Activated naive CD4-positive, alpha-beta T cell treated with anti-CD3 and anti-CD28 coated beads, Interleukin-2, amount 50 U/mL, for 16 hours (primary cell): ENCODE data around the gene IRS2.

Experiments
- DNase-seq: peaks from one replicate; pipeline ENCODE4 v3.0.0-alpha.2; 2020

IRS2 gene

DNA sequence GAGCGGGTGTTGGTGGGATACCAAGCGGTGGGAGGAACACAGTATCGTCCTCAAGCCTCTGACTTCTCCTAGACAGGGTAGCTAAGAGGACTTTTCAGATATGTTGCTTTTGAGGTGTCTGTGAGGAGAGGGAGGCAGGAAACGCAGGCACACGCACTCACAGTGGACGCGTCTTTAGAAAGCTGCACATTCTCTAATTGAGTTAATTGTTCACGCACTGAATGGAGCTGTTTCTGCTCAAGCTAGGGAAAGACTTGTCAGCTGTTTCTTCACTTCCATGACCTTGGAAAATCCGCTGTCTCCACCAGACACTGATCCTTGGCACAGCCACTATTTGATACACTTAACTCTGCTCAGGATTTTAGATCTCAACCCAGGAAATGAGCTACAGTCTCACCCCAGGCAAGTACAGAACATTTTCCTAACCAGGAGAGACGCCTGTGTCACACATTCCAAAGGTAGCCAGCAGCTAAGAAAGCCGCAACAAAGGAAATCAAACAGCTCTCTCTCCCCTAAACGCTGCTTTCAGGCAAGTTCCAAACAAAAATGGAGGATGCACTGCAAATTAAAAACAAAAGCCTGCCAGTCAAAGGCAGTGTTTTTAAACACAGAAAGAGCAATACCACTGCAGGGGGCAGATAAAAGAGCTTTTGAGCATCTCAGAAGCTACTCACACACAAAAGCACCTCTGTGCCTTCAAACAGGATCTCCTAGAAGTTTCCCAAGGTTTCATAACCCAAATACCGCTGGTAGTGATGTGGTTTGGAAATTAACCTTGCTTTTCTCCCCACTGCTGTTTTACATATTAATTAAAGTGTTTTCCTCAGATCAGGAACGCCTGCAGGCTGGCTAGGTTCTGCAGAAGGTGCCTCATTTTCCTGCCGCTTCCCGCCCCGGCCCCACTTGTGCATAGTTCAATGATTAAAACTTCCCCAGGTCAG is 57.3 kb downstream of the IRS2 start:
- no peak for DNase-seq

GRCh38 chr13:109728061-109728460 is 58.3 kb downstream of the IRS2 start:
- no peak for DNase-seq

DNA sequence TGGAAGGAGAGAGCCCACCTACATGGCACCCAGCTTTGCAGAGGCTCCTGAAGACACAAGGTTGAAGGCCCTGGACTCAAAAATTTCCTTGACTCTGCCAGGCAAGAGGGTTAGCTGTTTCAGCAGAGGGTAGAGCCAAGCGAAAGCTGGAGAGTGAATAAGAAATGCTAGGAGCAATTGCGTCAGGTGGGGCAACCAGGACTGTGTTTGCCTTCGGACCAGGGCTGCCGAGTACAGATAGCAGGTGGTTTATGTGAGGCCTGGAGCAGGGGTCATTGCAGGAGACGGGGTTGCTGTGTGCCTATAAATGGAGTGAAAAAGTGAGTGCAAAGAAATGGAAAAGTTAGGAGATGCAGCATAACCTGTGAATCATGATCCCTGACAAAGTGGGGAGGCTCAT is 59.1 kb downstream of the IRS2 start:
- DNase-seq: no peak

DNA sequence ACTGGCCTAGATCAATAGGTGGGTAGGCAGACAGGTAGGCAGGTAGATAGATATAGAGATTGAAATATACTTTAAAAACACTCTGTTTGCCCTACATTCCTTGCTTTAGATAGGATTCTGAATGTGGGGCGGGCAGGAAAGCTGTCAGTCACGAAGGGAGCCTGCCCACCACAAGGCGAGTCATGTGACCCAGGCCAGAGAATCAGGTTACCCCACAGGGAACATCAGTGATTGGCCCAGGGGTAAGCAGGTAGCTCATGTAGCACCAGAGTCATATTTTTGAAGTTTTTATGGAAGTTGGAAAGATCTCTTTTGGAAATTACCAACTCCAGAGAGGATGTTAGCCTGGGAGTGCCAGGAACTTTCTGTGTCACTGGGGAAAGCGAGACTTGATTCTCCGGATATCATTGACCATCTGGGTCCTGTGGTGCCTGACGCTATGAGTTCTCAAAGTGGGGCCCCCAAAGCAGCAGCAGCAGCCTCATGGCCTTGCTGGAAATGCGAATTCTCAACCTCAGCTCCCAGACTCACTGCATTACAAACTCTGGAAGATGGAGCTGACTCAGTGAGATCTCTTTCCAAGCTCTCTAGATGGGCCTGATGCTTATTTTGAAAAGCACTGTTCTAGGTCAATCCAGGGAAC is 60.3 kb downstream of the IRS2 start:
- DNase-seq: no peak

DNA sequence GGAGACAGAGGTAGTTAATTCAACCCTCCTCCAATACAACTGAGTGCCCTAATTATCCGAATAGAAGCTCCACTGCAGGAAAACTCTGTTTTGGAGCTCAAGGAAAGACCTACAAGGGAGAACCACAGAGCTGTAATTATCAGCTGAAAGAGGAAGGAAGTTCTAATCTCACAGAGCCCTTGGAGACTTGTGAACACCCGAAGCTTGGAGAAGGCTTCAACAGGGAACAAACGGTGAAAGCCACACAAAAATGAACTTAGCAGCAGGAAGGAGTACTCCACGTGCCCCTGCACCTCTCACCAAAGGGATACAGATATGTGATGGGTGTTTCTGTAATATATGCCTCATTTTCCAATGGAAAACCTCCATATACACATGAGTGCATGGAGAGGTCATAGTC is 61.1 kb downstream of the IRS2 start:
- no peak for DNase-seq

DNA sequence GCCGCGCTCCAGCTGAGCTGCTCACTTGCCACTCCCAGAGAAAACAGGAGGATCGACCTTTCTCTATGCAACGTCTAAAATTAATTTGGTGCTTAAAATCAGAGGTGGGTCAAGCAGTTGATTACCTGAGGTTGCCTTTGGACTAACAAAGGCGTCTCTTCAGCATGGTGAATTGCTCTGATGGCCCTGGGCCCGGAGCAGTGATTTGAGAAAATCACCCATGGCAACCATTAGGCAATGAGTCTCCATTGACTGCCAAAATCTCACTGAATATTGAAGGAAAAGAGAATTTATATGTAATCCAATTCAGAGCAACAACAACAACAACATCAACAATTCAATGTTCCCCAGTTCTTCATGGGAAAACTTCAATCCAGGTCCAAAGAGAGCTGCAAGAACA is 61.8 kb downstream of the IRS2 start:
- no peak for DNase-seq

GRCh38 chr13:109723046-109723445 is 63.3 kb downstream of the IRS2 start:
- DNase-seq: no peak

- DNase-seq: no peak
Measured at GRCh38 chr13:109722068-109722467, 64.3 kb downstream of the IRS2 start.

DNA sequence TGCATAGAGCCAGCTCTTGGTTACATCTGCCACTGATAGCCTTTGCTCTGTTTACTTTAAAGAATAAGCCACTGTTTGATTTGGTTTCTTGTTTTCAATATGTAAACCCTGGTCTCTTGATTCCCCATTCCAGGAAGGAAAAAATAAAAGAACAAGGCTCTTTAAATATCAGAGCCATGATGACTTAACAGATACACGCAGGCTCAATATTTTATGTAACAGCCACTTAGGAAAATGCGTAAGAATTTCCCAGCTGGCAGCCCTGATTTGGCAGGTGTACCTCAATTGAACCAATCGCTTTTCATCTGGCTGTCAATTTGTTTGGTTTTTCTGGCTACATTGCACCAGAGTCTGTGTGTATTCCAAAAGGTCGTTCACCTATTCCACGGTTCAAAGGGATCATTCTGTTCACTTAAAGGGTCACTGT is 65.6 kb downstream of the IRS2 start:
- no peak for DNase-seq

DNA sequence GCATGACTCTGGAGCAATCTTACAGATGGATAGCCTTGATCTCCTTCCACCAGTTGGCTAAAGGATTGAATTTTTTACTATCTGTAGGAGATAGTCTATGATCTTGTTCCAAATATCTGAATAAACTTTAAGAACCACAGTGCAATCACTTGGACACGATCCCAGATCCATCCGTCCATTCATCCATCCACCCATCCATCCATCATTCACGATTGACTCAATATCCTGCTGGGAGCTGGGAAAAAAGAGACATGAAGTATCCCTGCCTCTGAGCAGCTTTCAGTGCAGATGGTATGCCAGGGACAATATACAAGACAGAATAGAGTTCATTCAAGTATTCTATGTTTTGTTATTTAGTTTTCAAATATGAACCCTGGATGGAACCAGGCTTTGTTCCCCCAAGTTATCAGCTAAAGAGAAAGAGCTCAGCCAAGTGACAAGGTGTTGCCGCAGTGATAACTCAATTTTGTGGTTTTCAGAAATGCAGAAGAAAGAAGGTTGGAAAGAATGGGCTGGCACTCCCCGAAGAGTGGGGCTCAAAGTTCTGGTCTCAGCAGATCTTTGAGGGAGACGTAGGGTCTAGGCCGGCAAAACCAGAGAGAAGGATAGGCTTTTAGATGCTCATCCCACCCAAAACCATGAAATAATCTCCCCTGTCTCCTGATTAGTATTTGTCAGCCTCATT is 66.3 kb downstream of the IRS2 start:
- no peak for DNase-seq

- DNase-seq: no peak
Measured at GRCh38 chr13:109718726-109719125, 67.7 kb downstream of the IRS2 start.

GRCh38 chr13:109717686-109718085 is 68.7 kb downstream of the IRS2 start:
- no peak for DNase-seq

DNA sequence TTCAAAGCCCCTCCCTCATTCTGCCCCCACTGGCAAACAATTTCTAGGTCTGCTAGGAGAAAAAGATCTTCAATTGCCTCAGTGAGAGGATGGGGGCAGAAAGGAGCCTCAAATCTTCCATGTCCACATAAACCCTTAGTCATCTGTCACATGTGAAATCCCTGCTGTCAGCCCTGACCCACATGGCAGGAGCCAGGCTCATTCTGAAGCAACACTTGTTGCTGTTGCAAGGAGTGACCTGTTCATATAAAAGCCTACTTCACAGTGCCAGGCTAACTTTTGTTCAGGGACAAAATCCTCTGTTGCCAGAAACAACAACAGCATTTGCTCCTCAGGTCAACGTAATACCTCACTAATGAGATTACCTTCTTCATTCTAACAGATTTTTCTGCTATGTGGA is 70.5 kb downstream of the IRS2 start:
- no peak for DNase-seq

GRCh38 chr13:109713681-109714080 is 72.7 kb downstream of the IRS2 start:
- no peak for DNase-seq

DNA sequence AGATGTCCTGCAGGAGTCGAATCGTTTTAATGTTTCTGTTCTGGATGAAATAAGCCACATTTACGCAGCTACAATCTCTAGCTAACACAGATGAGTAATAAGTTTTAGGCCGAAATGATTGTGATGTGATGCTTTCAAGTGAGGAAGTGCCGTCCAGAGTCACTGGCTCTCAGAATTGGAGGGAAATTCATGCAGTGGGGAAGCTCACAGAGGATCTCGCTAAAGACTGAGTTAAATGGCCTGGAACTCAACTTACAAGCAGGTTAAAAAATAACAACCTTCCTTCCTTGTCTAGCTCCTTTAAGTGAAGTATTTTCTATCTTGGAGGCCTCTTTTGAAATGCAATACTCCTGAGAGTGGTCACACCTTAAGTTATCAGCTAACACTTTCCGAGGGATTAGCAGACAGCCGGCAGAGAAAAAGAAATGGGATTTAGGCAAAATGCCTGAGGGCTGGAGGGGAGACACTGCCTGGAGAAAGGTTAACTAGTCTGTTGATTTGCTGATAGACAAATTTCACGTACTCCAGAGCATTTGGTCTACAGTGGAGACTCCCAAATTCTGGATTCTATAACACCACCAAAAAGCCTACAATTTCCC is 74.2 kb downstream of the IRS2 start:
- DNase-seq: no peak

DNA sequence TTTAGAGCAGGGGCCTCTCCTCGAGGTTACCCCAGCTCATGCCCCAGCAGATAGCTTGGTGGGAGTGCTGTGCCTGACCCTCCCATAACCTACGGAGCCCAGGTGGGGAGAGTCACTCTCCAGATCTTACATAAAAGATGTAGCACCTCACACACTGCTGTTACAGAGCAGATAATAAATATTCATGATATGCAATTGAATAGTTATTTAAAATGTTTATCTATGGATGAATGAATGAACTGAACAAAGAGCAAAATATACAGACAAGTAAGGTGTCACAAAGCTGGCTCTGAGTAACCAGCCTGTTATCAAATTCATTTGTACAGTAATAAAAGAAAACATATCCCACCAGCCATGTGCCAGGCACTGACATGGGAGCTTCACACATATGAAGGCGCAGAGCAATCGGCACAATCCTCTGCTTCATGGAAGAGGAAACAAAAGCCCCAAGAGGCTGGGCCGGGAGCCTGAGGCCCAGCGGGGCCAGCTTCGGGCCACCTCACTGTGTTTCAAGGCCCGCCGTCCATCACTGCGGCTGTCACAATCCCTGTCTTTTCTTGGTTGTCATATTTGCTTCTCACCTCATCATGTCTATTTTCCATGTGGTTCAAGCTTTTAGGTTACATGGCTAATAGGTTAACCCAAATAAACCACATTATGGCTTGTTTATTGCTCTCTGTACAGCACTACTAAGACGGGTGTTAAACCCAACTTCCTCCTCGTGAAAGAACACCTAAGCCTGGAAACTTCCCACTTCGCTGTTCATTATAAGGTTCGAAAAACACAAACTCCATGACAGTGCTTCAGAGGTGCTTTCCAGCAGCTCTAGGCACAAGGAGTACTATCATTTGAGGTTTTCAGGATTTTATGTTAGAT is 78.4 kb downstream of the IRS2 start:
- DNase-seq: no peak

DNA sequence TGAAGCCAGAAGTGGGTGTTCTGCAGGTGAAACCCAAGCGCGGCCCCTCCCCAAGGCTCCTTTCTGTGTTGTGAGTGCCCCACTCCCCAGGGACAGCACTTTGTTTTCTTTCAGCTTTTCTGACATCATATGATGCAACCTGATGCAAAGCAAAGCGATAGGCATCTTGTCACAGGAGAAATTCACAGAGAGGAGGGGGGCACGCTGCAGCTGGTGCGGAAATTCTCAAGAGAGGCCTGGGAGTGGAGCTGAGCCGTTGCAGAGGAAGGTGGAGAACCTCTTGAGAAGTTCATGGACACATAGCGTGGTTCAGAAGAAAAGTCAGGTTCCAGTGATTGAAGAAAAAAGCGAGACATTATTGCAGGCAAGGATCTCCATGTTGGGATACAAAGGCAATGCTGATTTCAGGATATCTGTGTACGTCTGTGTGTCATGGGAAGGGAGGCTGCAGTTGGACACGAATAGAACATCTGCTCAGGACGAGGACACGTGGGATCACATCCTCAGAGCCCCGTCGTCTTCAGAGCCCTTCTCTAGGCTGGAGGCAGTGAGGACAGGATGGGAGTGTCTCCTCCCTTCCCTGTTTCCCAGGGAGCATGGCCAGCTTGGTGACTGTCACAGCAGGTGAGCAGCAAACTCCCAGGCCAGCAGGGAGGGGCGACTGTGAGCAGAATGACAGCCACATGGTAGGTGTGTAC is 79.2 kb downstream of the IRS2 start:
- DNase-seq: no peak

GRCh38 chr13:109706015-109706715 is 80.2 kb downstream of the IRS2 start:
- DNase-seq: no peak

GRCh38 chr13:109704771-109705635 is 81.4 kb downstream of the IRS2 start:
- no peak for DNase-seq

GRCh38 chr13:109703250-109703649 is 83.1 kb downstream of the IRS2 start:
- DNase-seq: no peak
